C1 segment of cervical spinal cord (tissue), 14 donors: Measurements from ENCODE around the gene KCTD19.
"Not testable (repeated sequence)": the region's sequence is repeated elsewhere in the genome, so short reads cannot be mapped to it uniquely, and the experiment has no call there.

Experiments used
- DNase-seq, 14 donors: peaks; one replicate each; lab custom pipeline; 2025; lab: John Stamatoyannopoulos, UW

KCTD19 gene

DNA sequence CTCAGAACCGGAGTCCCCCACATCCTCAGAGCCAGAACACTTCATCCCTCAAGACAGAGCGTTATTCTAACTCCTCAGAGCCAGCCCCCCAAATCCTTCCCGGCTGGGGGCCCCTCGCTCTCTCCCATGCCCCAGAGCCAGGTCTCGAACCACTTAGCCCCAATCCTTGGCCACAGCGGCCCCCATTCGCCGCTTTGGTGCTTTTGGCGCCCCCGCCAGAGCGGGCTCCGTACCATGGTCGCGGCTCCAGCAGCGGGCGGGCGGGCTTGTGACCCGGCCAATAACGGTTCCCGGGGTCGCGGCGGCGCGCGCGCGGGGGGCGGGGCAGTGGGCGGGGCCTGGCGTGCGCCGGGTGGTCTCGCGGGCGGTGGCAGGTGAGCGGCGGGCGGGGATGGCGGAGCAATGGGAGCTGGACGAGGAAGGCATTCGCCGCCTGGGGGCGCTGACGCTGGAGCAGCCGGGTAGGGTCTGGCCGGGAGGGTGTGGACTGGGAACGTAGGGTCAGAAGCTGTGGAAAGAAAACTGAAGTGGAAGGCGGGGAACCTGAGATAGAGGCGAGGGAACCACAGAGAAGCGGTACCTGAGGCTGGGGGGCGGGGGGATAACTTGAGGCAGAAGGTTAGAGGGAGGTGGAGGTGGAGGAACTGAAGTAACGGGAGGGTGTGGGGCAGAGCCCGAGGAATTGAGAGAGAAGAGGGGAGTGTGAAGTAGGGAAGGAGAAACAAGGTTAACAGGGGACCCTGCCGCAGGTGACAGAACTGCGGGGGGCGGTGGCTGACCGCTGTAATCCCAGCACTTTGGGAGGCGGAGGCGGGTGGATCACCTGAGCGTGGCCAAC lies at the start of gene KCTD19, which contains the start of gene LRRC36:
Gene KCTD19, minus strand, starts transcription at position 270 of the 838 bp plus-strand sequence. Its CDS starts 34 bp downstream, at position 236.
Gene LRRC36, plus strand, starts transcription at position 344 of the 838 bp plus-strand sequence. Its CDS starts 48 bp downstream, at position 392.
- DNase-seq, result peak in 7 of 14 donors; percentile 3 to 40 (median 19)

DNA sequence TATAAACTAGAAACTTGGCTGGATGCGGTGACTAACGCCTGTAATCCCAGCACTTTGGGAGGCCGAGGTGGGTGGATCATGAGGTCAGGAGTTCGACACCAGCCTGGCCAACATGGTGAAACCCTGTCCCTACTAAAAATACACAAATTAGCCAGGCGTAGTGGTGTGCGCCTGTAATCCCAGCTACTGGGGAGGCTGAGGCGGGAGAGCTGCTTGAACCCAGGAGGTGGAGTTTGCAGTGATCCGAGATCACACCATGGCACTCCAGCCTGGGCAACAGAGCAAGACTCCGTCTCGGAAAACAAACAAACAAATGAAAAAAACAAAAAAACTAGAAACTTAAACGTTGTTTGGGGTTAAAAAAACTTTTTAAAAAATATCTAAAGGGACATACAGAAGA lies 49.5 kb upstream of the KCTD19 start:
- not testable (repeated sequence) for DNase-seq

DNA sequence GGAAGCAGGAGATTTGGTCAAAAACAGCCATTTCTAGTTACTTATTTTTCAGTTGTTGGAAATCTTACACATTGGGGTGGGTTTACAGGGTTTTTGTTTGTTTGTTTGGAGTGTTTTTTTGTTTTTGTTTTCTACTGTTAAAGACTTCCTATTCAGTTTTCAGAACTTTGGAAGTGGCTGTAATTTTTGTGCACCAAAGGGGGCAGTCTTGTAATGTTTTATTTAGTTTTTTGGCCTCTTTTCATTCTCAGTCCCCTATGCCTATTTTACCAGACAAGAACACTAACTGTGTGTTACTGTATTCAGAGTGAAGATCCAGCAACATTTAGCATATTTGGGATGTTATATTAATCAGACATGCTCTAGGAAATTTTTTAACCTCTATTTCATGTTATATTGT lies 46.1 kb upstream of the KCTD19 start:
- no peak for DNase-seq

DNA sequence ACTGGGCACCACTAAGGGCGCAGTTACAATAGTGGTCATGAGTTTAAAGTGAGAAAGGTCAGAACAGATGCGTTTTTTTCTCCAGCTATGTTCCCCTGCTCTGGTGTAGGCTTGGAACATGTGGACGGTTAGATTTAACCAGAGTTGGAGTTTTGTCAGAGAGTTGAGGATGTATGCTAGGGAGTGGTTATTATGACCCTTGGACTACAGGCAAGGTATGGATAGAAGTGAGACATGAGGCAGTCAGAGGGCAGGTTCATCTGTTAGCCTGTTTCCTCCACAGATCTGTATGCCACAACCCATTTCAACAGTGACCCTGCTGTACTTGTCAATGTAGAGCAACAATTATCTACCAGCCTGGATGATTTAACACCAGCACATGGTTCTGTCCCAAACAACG lies 44.1 kb upstream of the KCTD19 start:
- DNase-seq, result no peak

DNA sequence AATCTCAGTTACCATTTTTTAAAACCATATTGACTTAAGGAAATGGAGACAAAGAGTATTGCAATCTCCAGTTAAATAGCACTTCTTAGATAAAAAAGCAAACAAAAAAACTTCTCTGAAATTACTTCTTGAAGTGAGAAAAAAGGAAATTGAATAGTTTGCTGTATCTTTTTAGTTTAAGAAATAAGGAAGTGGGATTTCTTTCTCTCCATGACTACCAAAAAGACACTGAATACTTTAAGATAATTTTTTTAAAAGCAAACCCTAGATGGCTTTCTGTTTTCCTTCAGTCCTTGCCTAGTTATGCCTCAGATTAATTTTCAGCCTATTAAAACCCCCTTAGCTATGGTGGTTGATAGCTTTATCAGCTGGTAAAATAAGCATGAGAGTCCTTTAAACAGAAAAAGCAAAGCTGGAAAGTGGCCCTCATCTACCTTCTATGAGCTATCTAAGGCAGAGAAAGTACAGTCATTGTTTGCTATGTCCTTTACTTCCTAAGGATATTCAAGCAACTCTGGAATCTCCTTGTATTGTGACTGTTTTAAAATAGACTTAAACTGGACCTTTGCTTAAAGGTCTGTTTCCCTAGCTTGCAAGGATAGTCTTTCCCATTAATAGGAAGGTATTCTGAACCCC lies 38.2 kb upstream of the KCTD19 start:
- DNase-seq, result no peak

DNA sequence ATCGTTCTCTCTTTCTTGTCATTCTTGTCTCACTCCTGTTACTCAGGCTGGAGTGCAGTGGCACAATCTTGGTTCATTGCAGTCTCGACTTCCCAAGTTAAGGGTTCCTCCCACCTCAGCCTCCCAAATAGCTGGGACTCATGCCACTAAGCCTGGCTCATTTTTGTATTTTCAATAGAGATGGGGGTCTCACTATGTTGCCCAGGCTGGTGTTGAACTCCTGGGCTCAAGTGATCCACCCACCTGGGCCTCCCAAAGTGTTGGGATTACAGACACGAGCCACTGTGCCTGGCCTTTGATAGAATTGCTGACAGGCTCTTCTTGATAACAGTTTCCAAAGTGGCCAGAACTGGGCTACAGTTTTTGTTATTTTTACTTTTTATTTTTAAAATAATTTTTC lies 34.5 kb upstream of the KCTD19 start:
- DNase-seq, result no peak

DNA sequence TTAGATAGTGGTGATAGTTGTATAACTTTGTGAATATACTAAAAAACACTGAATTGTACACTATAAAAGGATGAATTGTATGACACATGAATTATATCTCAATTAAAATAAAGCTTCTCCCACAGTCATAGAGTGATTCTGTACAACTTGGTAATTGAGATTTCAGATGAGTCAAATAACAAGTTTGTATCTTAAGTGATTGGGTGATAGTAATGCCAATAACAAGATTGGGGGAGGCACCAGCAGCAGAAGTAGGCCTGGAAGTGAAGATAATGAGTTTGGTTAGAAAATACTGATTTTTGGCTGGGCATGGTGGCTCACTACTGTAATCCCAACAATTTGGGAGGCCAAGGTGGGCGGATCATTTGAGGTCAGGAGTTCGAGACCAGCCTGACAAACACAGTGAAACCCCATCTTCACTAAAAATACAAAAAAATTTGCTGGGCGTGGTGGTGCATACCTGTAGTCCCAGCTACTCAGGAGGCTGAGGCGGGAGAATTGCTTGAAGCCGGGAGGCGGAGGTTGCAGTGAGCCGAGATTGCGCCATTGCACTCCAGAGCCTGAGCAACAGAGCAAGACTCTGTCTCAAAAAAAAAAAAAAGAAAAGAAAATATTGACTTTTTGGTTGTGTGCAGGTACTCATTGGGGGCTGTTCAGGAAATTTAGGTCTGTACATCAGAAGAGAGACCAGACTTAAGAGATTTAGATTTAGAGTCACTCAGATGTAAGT lies 33.2 kb upstream of the KCTD19 start:
- DNase-seq, result not testable (repeated sequence)

DNA sequence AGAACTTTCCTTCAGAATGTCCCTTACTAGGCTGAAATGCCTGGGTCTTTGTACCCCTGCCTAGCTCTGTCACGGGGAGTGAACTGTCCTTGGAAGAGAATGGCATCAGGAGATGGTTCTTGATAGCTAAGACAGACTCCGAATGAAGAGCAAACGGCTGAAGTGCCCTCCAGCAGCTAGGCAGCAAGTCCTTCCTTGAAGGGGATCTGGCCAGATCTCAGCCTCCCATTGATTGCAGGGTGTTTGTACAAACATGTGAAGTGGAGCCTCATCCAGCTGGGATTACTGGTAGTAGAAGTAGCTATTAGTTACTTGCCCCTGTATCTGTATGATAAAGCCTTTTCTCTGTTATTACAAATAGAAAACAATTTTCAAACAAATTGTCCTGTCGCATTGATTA lies 31.0 kb upstream of the KCTD19 start:
- no peak for DNase-seq

DNA sequence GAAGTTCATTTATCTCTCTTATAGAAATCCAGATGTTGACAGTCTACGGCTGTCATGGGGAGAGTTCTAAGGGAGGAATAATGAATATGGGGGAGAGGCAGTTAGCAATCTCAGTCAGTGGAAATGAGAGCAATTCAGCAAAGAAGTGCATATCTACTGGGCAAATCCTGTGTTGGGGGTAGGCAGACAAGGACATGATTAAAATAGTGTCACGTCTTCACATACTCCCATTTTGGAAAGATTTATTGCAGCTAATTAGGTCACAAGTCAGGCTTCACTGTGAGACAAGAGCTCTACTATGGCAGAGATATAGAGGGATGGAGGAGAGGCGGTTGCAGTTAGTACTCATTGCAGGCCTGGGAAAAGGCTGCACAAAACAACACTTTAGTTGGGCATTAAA lies 29.9 kb upstream of the KCTD19 start:
- no peak for DNase-seq

DNA sequence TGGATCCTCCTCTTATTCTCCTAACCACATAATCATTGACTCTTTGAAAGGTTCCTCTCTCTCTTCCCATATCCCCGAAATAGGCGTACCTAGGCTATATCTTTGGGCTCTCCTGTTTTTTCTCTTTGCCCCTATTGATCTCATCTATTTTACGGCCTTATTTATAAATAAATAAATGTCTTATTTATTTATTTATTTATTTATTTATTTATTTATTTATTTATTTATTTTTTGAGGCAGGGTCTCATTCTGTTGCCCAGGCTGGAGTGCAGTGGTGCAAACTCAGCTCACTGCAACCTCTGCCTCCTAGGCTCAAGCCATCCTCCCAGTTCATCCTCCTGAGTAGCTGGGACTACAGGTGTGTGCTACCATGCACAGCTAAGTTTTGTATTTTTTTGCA lies 25.9 kb upstream of the KCTD19 start:
- not testable (repeated sequence) for DNase-seq

DNA sequence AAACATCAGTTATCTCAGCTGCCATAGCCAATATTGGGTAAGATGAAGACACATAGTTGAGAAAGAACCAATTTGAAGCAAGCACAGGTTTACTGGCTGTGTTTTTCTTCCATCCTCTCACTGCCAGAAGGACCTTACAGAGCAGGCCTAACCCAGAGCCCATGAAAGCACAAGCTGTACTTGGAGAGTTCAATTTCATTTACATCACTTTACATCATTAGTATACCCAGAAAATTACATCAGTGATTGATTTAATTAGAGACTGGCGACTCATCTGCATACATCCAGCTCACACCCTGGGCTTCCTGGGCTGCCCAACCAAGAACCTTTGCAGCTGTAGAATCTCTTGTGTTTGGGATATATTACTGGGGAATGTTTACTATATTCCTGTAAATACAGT lies 23.8 kb upstream of the KCTD19 start:
- DNase-seq, result no peak

DNA sequence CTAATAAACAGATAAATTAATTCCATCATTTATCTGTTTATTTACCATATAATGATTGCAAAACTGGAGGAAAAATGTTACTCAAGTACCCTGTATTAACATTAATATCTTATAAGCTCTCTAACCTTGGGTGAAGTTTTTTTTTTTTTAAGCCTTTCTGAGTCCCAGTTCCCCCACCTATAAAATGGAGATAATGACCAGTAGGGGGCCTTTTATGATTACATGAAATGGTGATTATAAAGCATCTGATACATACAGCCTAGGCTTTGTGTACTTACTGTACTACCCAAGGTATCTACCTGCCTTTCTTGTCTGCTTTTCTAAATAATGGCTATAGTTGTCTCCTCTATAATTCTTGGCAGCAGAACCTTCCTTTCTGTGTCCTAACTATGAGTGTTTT lies 22.6 kb upstream of the KCTD19 start:
- no peak for DNase-seq

DNA sequence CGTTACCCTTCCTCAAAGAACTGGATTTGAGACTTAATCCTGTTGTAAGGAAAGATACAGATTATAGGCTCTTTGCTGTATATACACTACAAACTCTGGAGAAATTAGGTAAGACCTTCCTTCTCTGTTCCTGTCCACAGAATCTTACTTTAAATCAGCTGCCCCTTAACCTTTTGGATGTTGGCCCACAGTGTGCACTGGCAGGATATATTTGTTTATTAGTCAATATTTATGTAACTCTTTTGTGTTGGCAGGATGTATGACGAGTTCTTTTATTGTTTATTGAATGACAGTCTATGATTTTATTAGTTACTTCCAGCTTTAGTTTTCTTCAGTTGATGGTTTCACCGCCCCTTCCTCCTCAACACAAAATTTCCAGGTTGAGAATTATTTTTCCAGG lies 19.8 kb upstream of the KCTD19 start:
- no peak for DNase-seq

DNA sequence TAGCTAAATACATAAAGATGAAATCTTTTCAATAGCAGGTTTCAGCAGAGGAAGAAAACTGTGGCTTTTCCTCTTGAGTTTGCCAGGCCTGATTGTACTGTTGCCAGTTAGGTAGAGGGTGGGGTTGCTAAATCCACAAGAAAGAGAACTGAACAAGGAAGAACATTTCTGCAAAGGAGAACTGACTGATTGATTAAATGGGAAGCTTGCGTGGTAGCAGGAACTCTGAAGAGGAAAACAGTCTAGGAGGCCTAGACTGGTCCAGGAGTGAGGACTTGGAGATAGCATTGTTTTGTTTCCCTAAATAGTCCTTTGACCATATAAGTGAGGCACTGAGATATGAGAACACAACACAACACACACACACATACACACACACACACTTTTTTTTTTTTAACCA lies 18.9 kb upstream of the KCTD19 start:
- DNase-seq, result no peak

DNA sequence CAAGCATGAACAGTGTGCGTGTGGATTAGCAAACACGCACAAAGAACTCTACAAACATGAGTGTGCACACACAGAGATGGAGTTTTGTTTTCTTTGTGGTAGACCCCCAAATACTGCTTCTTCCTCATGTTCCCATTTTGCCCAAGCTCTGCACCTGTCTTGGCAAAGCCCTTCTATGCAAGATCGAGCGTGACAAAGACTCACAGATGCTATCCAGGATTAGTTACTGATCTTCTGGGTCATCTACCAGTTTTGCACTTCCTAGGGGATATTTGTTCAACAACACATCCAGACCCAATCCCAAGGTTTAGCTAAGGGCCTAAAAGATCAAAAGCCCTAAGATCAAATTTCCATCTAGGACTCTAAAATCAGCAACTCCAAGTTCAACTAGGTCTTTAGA lies 16.1 kb upstream of the KCTD19 start:
- DNase-seq, result no peak

DNA sequence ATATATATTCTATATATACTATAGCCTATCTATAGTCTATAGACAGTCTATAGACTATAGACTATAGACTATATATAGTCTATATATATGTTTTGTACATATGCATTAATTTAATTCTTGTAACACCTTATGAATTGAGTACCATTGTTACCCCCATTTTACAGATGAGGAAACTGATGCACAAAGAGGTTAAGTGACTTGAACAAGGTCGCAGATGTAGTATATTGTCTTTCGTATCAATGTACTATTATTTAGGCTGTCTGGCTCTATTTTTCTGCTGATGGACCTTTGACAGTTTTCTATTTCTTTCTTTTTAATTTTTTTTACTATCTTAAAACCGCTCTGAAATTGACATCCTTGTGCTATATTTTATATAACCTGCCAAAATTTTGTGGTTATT lies 14.7 kb upstream of the KCTD19 start:
- DNase-seq, result no peak

DNA sequence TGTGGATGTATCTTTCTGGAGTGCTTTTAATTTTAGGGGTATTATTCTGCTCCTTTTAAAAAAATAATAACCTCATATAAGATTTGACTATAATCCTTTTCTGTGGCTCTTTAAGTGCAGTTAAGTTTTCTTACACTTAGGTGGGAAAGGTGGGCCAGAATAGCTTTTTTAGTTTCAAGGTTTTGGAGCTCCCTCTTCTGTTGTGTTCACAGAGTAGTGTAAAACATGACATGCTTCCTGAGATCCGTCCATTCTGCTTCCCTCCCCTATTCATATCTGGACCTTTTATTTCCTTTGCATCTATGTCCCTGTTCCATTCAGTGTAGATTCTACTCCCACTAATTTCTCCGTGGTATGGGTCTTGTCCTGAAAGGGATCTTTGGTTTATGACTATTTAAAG lies 12.9 kb upstream of the KCTD19 start:
- DNase-seq, result no peak

DNA sequence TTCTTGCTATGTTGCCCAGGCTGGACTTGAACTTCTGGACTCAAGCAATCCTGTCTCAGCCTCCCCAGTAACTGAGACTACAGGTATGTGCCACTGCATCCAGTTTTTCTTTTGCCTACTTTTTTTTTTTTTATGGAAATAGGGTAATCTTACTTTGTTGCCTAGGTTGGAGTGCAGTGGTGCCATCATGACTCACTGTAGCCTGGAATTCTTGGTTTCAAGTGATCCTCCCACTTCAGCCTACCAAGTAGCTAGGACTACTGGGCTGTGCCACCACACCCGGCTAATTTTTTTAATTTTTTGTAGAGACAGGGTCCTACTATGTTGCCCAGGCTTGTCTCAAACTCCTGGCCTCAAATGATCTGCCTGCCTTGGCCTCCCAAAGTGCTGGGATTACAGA lies 10.1 kb upstream of the KCTD19 start:
- no peak for DNase-seq

DNA sequence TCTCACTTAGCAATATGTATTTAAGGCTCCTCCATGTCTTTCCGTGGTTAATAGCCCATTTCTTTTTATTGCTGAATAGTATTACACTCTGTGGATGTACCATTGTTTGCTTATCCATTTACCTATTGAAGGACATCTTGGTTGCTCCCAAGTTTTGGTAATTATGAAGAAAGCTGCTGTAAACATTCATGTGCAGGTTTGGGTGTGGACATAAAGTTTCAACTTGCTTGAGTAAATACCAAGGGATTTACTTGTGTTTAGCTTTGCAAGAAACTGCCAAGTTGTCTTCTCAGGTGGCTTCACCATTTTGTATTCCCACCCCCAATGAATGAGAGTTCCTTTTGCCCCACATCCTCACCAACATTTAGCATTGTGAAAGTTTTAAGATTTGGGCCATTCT lies 9.6 kb upstream of the KCTD19 start:
- DNase-seq, result no peak

DNA sequence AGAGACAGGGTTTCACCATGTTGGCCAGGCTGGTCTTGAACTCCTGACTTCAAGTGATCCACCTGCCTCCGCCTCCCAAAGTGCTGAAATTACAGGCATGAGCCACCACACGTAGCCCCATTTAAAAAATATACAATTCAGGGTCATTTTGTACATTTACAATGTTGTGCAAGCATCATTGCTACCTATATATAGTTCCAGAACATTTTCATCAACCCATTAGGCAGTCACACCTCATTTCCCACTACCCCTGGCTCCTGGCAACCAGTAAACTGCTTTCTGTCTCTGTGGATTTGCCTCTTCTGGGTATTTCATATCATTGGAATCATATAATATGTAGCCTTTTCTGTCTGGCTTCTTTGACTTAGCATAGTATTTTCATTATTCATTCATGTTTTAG lies 6.8 kb upstream of the KCTD19 start:
- DNase-seq, result no peak

DNA sequence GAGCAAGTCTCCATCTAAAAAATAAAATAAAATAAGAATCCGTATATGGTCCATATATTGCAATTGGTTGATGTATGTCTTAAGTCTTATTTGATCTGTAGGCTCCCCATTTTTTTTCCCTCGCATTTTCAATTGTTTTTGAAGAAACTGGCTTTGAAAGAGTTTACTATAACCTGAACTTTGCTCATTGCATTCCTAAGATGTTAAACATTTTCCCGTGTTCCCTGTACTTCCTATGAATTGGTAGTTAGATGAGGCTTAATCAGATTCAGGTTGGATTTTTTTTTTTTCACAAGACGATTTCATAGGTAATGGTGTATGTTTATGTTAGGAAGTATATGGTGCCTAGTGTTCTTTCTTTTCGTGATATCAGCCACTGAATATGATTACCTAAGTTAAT lies 3.4 kb upstream of the KCTD19 start:
- DNase-seq, result no peak

DNA sequence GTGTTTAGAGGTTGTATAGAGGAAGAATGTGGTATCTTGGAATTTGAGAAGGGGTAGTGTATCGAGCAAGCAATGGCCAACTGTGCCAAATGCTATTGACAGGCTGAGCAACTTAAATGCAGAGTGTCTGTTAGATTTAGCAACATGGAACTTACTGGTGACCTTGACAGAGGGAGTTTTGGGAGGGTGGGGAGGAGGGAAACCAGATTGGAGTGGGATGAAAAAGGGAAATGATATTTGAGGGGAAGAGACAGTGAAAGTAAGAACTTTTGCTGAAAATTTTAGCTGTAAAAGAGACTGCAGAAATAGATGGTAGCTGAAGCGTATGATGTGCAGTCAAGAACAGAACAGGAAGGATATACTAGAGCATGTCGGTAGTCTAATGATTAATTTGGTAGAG lies 1.2 kb upstream of the KCTD19 start:
- no peak for DNase-seq

DNA sequence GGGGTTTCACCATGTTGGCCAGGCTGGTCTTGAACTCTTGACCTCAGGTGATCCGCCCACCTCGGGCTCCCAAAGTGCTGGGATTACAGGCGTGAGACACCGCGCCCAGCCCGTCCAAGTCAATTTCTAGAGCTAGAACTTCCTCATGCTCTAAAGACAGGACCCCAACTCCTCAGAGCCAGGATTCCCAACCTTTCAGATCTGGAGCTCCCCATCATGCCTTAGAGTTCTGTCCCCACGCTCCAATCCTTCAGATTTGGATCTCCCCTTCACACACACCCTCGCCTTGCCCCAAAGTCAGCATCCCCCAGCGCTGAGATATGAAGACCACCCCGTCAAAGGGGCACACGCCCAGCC lies 448 bp downstream of the KCTD19 start:
- DNase-seq, result no peak
